Esophagus squamous epithelium (tissue), 5 donors: ENCODE data around the gene NELFCD. TPM values are rescaled to one million over a fixed set of nuclear protein-coding genes. Genes with fewer than 3 reads are reported as not detected.

Source experiments
- DNase-seq: peaks from one replicate; lab custom pipeline; 2025; lab: John Stamatoyannopoulos, UW
- H3K27ac ChIP-seq, 4 donors: fragments of 200-600 bp; sonication (generic); one replicate each; pipeline ENCODE4 v1.5.1; 2016 to 2019; ENCODE audit warnings: mild to moderate bottlenecking in 1 of 4
- H3K27me3 ChIP-seq, 4 donors: fragments of 200-600 bp; sonication (generic); 1 replicate in 3 of 4; 2 replicates in 1 of 4; pipeline versions ENCODE4 v1.5.1 to v1.6.0; 2017 to 2021; ENCODE audit warnings: antibody characterized with exemption in 1 of 4
- H3K36me3 ChIP-seq, 3 donors: fragments of 200-600 bp; sonication (generic); one replicate each; pipeline ENCODE4 v1.5.1; 2016 to 2019
- H3K4me1 ChIP-seq, 3 donors: fragments of 200-600 bp; sonication (generic); one replicate each; pipeline ENCODE4 v1.5.1; 2017 to 2019
- H3K4me3 ChIP-seq, 4 donors: fragments of 200-600 bp; sonication (generic); 1 replicate in 3 of 4; 2 replicates in 1 of 4; pipeline ENCODE4 v1.5.1; 2016 to 2019; ENCODE audit warnings: mild to moderate bottlenecking in 2 of 4, moderate library complexity in 1 of 4
- H3K9me3 ChIP-seq, 3 donors: fragments of 200-600 bp; sonication (generic); one replicate each; pipeline ENCODE4 v1.5.1; 2016 to 2019
- CTCF ChIP-seq, 6 experiments: fragments of 450-650 bp in 4 of 6; fragments of 200-600 bp in 2 of 6; sonication (generic) in 2 of 6; IDR thresholded peaks; one replicate each; pipeline ENCODE4 v1.5.1; 2016 to 2019; ENCODE audit warnings: antibody characterized with exemption in 6 of 6, mild to moderate bottlenecking in 4 of 6, moderate library complexity in 4 of 6
- POLR2A ChIP-seq, 4 donors: fragments of 450-650 bp; IDR thresholded peaks; one replicate each; pipeline ENCODE4 v1.6.1; 2017; ENCODE audit warnings: antibody characterized with exemption in 4 of 4, mild to moderate bottlenecking in 4 of 4, moderate library complexity in 3 of 4
- WGBS, 2 donors: methylation state at CpG; one replicate each; pipeline ENCODE4 v1.1.5; 2018; 5-methylcytosine and 5-hydroxymethylcytosine counted together
- intact Hi-C: fragments of 100-400 bp; cut with DNase I; formaldehyde crosslinking; loops from one replicate; pipeline ENCODE4 v1.15.0; 2022
- total RNA-seq, 4 donors: library from RNA; depleted of rRNA; stranded (reverse); fragments of >200 nt; gene quantifications; one replicate each; pipeline ENCODE4 v1.1.0, GENCODE V29; 2016
- donor health status: DM: yes; HTN: yes; CAD: no.

NELFCD gene
- total RNA-seq, 4 donors from 2014 or later, result 40.5 to 64.3 (median 49.9) TPM

GRCh38 chr20:58993332-58994248 is 12.5 kb downstream of the NELFCD start:
- Histone ChIP-seq H3K27me3 (no peaks in the 10 kb centered on the region), H3K4me1 (no peaks in the 10 kb centered on the region), H3K9me3 (no peaks in the 10 kb centered on the region), H3K27ac (no peak overlapping the region), H3K36me3 (peaks cover 35 to 100% (median 43%) of the 10 kb centered on the region in 3 donors), H3K4me3 (no peak overlapping the region)
- no peak for DNase-seq
- 79 to 84% methylated on average over 18 to 21 of the region's 23 CpGs for WGBS, 2 donors
- TF ChIP-seq CTCF (IDR thresholded peaks at IDR 0.05) (no peak), POLR2A (IDR thresholded peaks at IDR 0.05) (no peak)
- intact Hi-C loops, result no loop called here

GRCh38 chr20:58994390-58995159 is 13.5 kb downstream of the NELFCD start:
- 68 to 77% methylated on average over 16 to 17 of the region's 17 CpGs for WGBS, 2 donors
- Histone ChIP-seq H3K36me3 (peaks cover 30 to 100% (median 39%) of the 10 kb centered on the region in 3 donors), H3K4me1 (no peaks in the 10 kb centered on the region), H3K4me3 (no peak overlapping the region), H3K27me3 (no peaks in the 10 kb centered on the region), H3K27ac (no peak overlapping the region), H3K9me3 (no peaks in the 10 kb centered on the region)
- intact Hi-C loops, result no loop called here
- DNase-seq, result no peak
- TF ChIP-seq POLR2A (IDR thresholded peaks at IDR 0.05), result no peak
- TF ChIP-seq CTCF (IDR thresholded peaks at IDR 0.05), result no peak

- WGBS, 2 donors, result 81 to 87% methylated on average over 12 to 18 of the region's 18 CpGs
- TF ChIP-seq CTCF (IDR thresholded peaks at IDR 0.05) (no peak), POLR2A (IDR thresholded peaks at IDR 0.05) (no peak)
- intact Hi-C loops, result no loop called here
- no peak overlapping the region for H3K27ac ChIP-seq
- no peaks in the 10 kb centered on the region for H3K27me3 ChIP-seq
- no peak overlapping the region for H3K4me3 ChIP-seq
- DNase-seq, result no peak
- peaks cover 23 to 100% (median 34%) of the 10 kb centered on the region in 3 donors for H3K36me3 ChIP-seq
- H3K4me1 ChIP-seq, result no peaks in the 10 kb centered on the region
- no peaks in the 10 kb centered on the region for H3K9me3 ChIP-seq
Measured at GRCh38 chr20:58995461-58996225, 14.6 kb downstream of the NELFCD start.

GRCh38 chr20:58996226-58996611 is 15.2 kb downstream of the NELFCD start:
- Histone ChIP-seq H3K27me3 (no peaks in the 10 kb centered on the region), H3K27ac (no peak overlapping the region), H3K9me3 (no peaks in the 10 kb centered on the region), H3K4me3 (no peak overlapping the region), H3K36me3 (peaks cover 20 to 100% (median 29%) of the 10 kb centered on the region in 3 donors), H3K4me1 (no peaks in the 10 kb centered on the region)
- 83 to 88% methylated on average over 6 to 12 of the region's 12 CpGs for WGBS, 2 donors
- intact Hi-C loops, result no loop called here
- TF ChIP-seq CTCF (IDR thresholded peaks at IDR 0.05), result no peak
- TF ChIP-seq POLR2A (IDR thresholded peaks at IDR 0.05), result no peak
- DNase-seq, result no peak
